Activated gamma-delta T cell (primary cell): Measurements from ENCODE around the gene STAC3.

Experiments
- DNase-seq: peaks from one replicate; lab custom pipeline; 2025; lab: John Stamatoyannopoulos, UW

The STAC3 gene

DNA sequence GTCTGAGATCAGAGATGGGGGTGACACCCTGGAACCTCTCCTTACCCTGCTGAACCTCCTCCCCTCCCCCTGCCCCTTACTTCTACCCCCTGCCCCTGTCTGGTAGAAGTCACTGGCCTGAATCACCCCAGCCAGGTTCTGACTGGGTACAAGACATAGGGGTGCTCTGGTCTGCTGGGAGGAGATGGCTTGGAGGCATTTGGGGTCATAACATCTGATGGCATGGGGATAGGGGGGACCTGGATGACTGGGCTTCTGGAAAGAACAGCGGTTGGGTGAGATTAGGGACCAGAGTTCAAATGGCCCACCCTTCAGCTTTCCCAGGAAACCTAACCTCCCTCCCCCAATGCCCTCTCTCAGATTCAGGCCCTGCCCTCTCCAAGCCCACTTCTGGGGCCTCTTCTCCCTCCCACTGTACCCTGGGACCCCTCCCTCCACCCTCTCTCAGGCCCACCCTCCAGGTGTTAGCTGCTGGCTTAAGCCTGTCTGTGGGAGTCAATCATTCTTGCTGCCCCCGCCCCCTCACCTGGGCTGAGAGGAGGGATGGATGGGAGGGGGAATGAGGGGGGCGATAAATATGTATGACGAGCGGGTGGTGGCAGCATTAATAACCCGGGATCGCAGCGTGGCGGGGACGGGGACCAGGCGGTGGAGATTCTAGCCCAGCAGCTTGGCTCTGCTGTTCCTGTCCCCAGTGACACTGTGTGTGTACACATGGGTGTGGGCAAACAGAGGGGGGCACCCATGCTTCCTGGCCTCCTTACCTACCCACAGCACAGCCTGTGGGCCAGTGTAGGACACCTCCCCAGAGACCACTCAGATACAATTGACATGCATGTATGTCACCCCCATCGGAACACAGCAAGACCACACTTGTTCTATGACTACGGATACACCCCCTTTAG lies 28.4 kb downstream of the STAC3 start:
- DNase-seq, result no peak

GRCh38 chr12:57221169-57221917 lies 29.6 kb downstream of the STAC3 start:
- DNase-seq, result no peak

DNA sequence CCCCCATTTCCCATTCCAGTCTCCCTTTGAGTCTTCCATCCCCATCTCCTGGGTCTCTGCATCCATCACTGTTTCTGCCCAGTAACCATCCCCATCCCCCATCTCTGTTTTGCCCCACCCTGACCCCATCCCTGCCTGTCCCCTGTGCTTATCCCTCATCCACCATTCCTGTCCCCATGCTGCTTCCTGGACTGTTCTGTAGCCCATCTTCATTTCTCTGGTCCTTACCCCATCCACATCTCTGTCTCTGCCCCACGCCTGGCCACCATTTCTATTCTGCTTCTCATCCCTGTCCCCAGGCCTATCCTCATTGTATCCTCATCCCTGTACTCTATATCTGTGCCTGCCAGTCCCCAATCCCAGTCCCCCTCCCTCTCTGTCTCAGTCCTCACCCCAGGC lies 30.2 kb downstream of the STAC3 start:
- DNase-seq, result no peak

DNA sequence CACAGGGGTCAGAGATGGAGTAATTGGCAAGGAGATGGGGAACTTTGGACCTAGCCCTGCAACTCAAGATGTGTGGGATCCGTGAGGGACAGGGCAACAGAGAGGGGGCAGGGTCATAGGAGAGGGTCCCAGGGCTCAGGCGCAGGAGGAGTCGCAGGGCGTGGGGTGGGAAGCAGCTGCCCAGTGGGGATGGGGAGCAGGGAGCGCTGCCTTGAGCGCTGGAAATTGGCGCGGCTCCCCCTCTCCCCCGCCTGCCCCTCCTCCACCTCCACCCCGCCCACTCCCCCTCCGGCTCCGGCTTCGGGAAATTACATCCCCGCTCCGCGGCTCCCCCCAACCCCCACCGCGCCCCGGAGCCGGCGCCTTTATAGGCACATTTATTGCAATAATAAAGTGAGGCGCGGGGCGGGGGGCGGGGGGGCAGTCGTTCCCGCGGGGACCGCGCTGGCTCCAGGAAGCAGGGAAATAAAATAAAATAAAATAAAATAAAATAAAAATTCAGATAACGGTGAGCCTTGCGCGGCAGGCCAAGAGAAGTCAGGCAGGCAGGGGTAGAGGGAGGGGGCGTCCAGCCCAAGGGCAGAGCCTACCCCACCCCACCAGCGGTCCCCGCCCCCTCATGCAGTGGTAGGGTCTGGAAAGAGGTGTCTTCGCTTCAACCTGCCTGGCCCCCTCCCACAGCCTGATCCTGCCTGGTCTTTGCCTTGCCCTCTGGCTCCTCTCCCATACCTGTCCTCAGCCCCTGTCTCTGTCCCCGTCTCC lies 30.8 kb downstream of the STAC3 start:
- no peak for DNase-seq

DNA sequence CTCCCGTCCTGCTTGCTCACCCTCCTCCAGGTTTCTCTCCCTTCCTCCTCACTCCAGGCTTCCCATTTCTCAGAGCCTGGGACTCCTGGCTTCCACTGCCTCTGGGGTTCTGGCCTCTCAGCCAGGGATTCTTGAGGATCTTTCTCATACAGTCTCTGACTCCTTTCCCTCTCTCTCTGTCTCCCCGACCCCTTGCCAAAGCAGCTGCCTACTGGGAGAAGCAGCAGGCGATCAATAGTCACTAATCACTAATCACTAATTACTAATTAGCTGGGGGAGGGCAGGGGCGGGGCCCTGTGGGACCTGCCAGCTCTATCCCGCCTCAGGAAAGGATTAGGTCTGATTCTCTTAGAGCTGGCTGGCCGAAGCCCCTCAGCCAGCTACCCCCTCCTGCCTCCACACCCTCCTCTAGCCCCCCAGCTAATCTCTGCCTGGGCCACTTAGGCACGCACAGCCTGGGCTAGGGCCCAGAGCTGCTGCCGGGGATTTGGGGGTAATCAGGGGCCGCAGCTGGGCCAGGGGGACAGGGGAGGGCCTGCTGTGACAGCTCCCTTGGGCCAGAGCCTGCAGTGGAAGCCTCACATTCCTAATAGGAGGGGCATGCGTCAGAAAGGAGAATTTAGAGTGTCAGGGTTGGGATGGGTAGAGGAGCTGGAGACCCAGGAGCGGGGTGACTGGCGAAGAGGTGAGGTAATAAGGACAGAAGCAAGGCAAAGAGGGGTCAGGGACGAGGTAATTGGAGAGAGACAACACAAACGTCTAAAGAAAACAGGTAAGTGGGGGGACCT lies 31.6 kb downstream of the STAC3 start:
- no peak for DNase-seq

DNA sequence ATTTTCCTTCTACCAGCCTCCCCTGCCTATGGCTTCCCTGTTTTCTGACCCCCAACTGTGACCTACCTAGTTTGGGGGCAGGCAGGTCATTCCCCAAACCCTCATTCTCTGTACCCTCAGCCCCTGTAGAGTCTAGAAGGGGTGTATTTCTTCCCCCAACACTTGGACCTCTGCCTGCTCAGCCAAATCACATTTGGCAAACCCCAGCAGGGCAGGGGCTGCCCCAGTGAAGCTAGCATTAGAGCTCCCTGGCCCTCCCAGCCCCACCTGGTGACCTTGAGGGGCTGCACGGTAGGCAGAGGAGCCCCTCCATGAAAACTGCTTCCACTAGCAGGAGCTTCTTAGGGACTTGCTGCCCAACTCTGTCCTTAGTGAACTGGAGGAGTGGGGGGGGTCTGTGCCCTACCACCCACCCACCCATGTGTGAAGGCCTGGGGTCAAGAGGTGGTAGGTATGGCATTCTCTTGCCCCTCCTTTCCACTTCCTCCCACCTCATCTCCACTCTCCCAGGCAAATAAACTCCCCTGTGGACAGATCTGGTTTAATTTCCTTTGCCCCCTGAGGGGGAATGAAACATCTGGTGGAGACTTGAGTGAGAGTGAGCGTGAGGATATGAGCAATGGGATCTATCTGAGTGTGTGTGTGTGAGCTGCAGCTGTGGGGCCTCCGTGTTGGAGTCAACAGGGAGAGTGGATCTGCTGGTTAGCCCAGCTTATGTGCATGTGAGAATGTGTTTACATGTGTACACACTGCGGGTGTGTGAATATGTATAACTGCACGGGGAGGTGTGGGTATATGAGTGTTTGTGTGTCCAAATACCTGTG lies 32.7 kb downstream of the STAC3 start:
- DNase-seq, result no peak

DNA sequence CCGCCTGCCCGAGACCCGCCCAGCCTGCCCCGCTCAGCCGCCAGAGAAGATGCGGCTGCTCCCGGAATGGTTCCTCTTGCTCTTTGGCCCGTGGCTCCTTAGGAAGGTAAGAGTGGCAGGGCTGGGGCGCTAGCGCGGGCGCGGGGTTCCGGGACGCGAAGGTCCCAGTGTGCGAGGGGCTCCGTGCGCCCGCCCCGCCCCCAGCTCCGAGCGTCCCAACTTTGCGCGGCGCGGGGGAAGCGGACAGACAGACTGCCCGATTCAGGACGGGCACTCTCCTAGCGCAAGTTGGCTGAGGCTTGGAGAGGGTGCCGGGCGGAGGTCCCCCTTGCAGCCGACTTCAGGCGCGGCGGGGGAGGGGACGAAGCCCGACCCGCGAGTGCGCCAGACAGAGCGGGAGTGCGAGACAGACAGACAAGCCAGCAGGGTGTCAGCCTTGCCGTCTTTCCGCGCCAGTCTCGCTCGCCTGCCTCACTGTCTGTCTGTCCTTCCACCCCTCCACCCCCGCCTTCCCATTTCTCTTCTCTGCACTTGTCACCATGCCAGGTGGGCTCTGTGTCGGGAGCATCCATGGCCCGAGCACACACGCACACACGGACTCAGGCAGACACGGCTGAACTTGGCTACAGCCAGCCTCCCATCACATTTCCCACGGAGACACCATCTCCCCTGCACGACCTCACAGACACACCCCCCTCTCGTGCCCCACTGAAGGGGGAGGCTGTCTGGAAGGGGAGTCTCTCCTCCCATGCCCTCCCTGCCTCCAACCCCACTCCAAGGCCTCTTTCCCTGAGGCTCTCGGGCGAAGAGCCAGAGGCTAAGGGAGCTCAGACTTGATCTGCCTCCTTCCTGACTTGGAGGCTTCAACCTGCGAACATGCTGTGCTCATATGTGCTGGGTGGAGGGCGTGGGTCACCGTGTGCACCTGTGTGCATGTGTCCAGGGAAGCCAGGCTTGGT lies 33.8 kb downstream of the STAC3 start:
- DNase-seq, result peak; percentile 66

DNA sequence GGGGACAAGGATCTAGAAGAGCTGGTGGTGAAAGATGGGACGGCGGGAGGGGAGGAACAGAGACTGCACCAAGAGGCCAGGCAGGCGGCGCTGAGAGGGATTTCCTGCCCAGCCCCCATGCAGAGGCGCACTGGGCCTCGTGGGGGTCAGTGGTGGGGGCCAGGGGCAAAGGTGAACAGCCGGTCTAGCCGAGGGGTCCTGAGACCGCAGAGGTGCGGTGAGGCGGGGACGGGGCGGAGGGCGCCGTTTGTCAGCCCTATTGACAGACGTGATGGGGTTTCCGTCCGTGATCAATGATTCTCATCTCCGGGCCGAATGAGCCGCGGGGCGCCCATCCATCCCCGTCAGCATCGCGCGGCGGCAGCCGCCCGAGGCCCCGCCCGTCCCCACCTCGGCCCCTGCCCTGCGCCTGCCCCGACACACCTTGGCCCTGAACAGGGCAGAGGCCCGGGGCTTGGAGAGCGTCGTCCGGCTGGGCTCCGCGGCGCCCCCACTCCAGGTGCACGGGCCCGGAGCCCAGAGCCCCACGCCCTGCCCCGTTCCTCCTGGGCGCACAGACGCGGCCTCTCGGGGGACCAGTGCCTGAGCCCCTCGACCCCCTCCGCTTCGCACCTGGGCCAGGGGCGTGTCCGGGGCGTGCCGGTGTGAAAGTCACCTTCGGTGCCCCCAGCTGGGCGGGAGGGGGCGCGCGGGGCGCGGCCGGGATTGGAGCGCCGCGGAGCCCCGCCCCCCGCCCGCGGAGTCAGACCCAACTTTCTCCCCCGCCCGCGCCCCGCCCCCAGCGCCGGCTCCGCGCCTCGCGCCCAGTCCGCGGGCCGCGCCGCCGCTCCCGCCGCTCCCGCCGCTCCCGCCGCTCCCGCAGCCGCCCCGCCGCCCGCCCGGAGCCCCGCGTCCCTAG lies 34.7 kb downstream of the STAC3 start, which contains the start of gene NXPH4:
TSS of gene NXPH4 (plus strand) at position 781 of the 898 bp plus-strand sequence. CDS start 176 bp downstream, outside the sequence.
- peak; percentile 48 for DNase-seq

DNA sequence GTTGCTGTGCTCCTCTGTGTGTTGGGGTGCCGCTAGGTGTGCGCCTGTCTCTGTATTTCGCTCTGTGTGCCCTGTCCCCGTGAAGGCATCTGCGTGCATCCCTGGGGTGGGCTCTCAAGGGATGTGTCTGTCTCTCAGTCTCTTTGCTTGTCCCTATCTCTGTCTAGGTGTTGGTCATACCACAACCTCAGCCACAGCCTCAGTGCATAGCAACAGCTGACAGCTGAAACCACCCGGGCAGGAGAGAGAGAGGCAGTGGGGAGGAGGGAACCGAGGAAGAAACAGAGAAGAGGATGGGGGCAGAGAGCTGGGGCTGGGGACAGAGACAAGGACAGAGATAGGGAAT lies 35.3 kb downstream of the STAC3 start:
- no peak for DNase-seq

GRCh38 chr12:57215065-57215464 lies 35.9 kb downstream of the STAC3 start:
- DNase-seq, result no peak

DNA sequence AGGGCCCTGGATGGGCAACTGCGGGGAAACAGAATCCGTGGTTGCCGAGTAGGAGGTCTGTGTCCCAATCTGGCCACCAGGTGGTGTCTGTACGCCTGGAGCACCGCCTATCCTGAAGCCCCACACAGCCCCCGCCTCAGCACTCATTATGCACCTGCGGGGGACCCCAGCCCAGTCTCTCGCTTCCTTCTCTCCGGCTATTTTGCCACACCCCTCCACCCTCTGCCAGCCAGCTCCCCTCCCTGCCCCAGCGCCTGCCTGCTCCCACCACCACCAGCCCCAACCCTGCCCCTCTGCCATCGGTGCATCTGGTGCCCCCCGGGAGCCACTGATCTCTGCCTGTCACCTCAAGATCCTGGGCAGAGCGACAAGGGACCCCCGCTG lies 36.6 kb downstream of the STAC3 start:
- no peak for DNase-seq

GRCh38 chr12:57213763-57214397 lies 37.1 kb downstream of the STAC3 start:
- DNase-seq, result no peak

- peak; percentile 54 for DNase-seq
Measured at GRCh38 chr12:57213058-57213715, 37.8 kb downstream of the STAC3 start.

GRCh38 chr12:57212701-57213057 lies 38.3 kb downstream of the STAC3 start:
- no peak for DNase-seq

GRCh38 chr12:57211791-57212700 lies 38.9 kb downstream of the STAC3 start:
- DNase-seq, result no peak

DNA sequence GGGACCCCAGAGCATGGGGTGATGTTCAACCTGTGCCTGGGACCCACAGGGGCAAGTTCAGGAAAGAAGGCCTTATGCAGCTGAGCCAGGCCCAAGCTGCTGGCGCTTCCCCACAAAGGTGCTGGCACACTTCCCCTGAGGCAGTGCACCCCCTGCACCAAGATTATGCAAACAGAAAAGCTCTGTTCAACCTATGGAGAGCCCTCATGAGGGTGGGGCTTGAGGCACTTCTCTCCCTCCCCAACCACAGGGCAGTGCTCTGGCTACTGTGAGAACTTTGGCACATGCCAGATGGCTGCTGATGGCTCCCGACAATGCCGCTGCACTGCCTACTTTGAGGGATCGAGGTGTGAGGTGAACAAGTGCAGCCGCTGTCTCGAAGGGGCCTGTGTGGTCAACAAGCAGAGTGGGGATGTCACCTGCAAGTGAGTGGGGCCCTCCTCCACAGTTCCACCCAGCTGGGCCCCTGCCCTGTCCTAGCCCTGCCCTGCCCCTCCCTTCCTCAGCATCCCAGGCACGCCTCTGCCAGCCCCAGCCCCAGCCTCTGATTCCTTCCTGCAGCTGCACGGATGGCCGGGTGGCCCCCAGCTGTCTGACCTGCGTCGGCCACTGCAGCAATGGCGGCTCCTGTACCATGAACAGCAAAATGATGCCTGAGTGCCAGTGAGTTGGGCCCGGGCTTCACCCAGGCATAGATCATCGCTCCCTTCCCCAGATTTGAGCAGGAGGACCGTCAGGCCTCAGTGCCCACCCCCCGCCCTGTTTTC lies 39.9 kb downstream of the STAC3 start:
- DNase-seq, result no peak
